Measurements from ENCODE around the gene SBNO1.
"Not testable (repeated sequence)": the region's sequence is repeated elsewhere in the genome, so short reads cannot be mapped to it uniquely, and the experiment has no call there.

Gene SBNO1

DNA sequence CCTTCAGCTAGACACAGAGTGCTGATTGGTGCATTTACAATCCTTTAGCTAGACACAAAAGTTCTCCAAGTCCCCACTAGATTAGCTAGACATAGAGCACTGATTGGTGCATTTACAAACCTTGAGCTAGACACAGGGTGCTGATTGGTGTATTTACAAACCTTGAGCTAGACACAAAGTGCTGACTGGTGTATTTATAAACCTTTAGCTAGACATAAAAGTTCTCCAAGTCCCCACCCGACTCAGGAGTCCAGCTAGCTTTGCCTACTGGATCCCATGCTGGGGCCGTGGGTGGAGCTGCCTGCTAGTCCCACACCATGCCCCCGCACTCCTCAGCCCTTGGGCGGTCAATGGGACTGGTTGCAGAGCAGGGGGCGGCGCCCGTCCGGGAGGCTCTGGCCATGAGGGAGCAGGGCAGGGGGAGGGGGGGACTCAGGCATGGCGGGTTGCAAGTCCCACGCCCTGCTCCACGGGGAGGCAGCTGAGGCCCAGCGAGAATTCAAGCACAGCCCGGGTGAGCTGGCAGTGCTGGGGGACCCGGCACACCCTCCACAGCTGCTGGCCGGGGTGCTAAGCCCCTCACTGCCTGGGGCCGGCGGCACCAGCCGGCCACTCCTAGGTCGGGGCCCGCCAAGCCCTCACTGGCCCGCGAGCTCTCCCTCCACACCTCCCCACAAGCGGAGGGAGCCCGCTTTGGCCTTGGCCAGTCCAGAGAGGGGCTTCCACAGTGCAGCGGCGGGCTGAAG lies 115.5 kb downstream of the SBNO1 start:
- not testable (repeated sequence) for DNase-seq (ENCODE audit: low read depth)

DNA sequence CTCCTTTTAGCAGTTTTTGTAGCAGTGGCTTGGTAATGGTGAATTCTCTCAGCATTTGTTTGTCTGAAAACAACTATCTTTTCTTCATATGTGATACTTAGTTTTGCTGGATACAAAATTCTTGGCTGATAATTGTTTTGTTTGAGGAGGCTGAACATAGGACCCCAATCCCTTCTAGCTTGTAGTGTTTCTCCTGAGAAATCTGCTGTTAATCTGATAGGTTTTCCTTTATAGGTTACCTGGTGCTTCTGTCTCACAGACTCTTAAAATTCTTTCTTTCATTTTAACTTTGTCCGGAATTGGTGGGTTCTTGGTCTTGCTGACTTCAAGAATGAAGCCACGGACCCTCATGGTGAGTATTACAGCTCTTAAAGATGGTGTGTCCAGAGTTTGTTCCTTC lies 116.5 kb downstream of the SBNO1 start:
- not testable (repeated sequence) for DNase-seq (ENCODE audit: low read depth)

DNA sequence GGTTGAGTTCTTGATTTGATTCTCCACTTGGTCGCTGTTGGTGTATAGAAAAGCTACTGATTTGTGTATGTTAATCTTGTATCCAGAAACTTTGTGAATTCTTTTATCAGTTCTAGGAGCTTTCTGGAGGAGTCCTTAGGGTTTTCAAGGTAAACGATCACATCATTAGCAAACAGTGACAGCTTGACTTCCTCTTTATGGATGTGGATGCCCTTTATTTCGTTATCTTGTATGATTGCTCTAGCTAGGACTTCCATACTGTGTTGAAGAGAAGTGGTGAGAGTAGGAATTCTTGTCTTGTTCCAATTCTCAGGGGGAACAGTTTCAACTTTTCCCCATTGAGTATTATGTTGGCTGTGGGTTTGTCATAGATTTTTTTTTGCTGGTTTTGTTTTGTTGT lies 119.0 kb downstream of the SBNO1 start:
- no peak for DNase-seq (ENCODE audit: low read depth)

DNA sequence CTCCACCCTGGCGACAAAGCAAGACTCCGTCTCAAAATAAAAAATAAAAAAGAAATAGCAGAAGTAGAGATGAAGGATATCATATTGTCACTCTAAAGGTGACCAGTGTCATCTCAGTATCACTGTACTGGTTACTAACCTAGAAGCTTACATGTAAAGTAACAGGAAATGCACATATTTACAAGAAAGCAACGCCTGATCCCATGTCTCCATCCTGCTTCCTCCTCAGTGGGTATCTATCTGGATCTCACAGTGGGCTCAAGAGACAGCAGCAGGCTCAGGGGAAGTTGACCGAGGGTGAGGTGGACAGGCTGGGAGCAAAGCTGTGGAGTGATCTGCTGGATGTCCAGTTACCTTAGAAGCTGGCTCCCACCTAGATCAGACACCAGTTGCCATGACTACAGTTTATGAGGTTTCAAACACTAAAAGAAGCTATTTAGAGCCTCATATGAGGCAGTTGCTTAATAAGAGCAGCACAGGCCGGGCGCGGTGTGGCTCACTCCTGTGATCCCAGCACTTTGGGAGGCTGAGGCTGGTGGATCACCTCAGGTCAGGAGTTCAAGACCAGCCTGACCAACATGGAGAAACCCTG lies 120.9 kb downstream of the SBNO1 start:
- no peak for DNase-seq (ENCODE audit: low read depth)

DNA sequence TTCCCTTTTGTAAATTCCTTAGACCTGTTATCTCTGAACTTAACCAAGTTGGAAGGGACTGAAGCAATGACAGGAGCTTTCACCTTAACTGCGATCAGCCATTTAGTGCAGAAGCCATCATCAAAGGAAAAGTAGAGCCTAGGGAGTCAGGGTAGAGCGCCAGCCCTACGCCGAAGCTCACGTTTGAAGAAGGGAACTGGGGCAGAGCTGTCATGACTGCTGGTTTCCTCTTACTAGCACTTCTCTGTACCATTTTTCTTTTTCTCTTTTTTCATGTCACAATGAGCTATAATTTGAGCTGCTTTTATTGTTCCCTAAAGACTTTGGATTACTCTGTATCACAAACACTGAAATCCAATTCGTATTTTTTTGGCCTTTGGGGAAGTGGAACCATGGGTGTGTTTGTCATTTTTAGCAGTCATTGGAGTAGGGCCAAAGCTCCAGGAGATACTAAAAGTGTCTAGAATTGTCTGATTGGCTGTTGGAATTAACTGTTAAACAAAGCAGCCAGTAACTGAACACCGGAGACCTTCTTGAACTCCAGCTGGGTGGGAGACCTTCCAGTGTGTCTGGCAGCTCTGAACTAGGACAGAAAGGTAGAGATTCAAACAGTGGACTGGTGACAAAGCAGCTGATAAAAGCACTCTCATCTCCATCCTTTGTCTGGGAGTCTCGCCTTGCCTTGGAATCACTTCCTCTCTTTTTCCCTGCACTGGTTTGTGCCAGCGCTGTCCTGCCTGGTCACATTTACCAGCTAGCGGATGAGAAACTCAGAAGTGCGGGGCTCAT lies 122.3 kb downstream of the SBNO1 start:
- no peak for DNase-seq (ENCODE audit: low read depth)
